Ascending aorta (tissue), 2 donors: Measurements from ENCODE around the gene C16orf95. TPM values are rescaled to one million over a fixed set of nuclear protein-coding genes. Genes with fewer than 3 reads are reported as not detected.

ENCODE experiments used
- DNase-seq, 2 donors: peaks; one replicate each; pipeline ENCODE4 v3.0.0-alpha.2; 2019; ENCODE audit warnings: low spot score in 2 of 2
- H3K27ac ChIP-seq, 2 donors: fragments of 200-600 bp; sonication (generic); one replicate each; pipeline ENCODE4 v1.5.1; 2016 to 2017; ENCODE audit warnings: mild to moderate bottlenecking in 1 of 2
- H3K27me3 ChIP-seq: fragments of 200-600 bp; sonication (generic); one replicate; pipeline ENCODE4 v1.5.1; 2017
- H3K36me3 ChIP-seq, 2 donors: fragments of 200-600 bp; sonication (generic); one replicate each; pipeline ENCODE4 v1.5.1; 2016
- H3K4me1 ChIP-seq, 2 donors: fragments of 200-600 bp; sonication (generic); one replicate each; pipeline ENCODE4 v1.5.1; 2016 to 2017; ENCODE audit warnings: mild to moderate bottlenecking in 1 of 2
- H3K4me3 ChIP-seq, 2 donors: fragments of 200-600 bp; sonication (generic); one replicate each; pipeline ENCODE4 v1.5.1; 2016 to 2017; ENCODE audit warnings: mild to moderate bottlenecking in 1 of 2
- H3K9me3 ChIP-seq, 2 donors: fragments of 200-600 bp; sonication (generic); one replicate each; pipeline ENCODE4 v1.5.1; 2016
- intact Hi-C: fragments of 100-400 bp; cut with DNase I; formaldehyde crosslinking; loops from one replicate; pipeline ENCODE4 v1.15.1; 2023
- total RNA-seq: library from RNA; depleted of rRNA; stranded (reverse); fragments of >200 nt; gene quantifications from one replicate; pipeline ENCODE4 v1.1.0, GENCODE V29; 2016
- TF ChIP-seq, protein P1 (sequence below), 3 experiments: fragments of 200-600 bp in 2 of 3; fragments of 450-650 bp in 1 of 3; sonication (generic) in 2 of 3; IDR thresholded peaks; one replicate each; pipeline ENCODE4 v1.5.1; 2016 to 2019; ENCODE audit warnings: antibody characterized with exemption in 3 of 3, mild to moderate bottlenecking in 1 of 3, moderate library complexity in 1 of 3

Gene C16orf95
- total RNA-seq, 1 donor from 2014 or later, result not detected

GRCh38 chr16:87274794-87275193 is 42.4 kb downstream of the C16orf95 start:
- TF ChIP-seq, protein P1, sequence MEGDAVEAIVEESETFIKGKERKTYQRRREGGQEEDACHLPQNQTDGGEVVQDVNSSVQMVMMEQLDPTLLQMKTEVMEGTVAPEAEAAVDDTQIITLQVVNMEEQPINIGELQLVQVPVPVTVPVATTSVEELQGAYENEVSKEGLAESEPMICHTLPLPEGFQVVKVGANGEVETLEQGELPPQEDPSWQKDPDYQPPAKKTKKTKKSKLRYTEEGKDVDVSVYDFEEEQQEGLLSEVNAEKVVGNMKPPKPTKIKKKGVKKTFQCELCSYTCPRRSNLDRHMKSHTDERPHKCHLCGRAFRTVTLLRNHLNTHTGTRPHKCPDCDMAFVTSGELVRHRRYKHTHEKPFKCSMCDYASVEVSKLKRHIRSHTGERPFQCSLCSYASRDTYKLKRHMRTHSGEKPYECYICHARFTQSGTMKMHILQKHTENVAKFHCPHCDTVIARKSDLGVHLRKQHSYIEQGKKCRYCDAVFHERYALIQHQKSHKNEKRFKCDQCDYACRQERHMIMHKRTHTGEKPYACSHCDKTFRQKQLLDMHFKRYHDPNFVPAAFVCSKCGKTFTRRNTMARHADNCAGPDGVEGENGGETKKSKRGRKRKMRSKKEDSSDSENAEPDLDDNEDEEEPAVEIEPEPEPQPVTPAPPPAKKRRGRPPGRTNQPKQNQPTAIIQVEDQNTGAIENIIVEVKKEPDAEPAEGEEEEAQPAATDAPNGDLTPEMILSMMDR (IDR thresholded peaks at IDR 0.05), result no peak
- Histone ChIP-seq H3K36me3 (no peaks in the 10 kb centered on the region), H3K4me3 (no peak overlapping the region), H3K4me1 (no peaks in the 10 kb centered on the region), H3K9me3 (no peaks in the 10 kb centered on the region), H3K27me3 (no peaks in the 10 kb centered on the region), H3K27ac (no peak overlapping the region)
- DNase-seq, result no peak
- intact Hi-C loops, result no loop called here

GRCh38 chr16:87273471-87274030 is 43.6 kb downstream of the C16orf95 start:
- intact Hi-C loops, result no loop called here
- TF ChIP-seq, protein P1 (IDR thresholded peaks at IDR 0.05), result no peak
- Histone ChIP-seq H3K27me3 (no peaks in the 10 kb centered on the region), H3K36me3 (no peaks in the 10 kb centered on the region), H3K4me1 (no peaks in the 10 kb centered on the region), H3K9me3 (no peaks in the 10 kb centered on the region), H3K4me3 (no peak overlapping the region), H3K27ac (no peak overlapping the region)
- DNase-seq, result no peak

DNA sequence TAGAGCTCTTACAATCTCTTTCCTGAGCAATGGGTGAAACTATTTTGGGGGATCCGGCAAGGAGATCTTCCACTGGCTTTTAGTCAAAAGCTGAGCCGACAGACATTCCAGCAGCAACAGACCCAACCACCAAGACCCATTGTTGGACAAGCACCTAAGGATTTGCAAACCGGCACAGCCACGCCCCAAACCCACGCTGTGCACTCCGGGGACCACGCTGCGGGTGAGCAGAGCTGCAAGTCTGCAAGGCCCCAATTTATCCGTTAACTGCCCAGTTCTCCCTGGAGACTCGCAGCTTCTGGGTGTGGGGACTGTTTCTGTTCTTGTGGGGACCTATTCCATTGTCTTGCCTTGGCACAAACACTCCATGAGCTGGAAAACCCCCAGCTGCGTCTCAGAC is 45.9 kb downstream of the C16orf95 start:
- Histone ChIP-seq H3K36me3 (no peaks in the 10 kb centered on the region), H3K4me1 (no peaks in the 10 kb centered on the region), H3K9me3 (no peaks in the 10 kb centered on the region), H3K27ac (no peak overlapping the region), H3K27me3 (no peaks in the 10 kb centered on the region), H3K4me3 (no peak overlapping the region)
- no peak for DNase-seq
- TF ChIP-seq, protein P1 (IDR thresholded peaks at IDR 0.05), result no peak
- intact Hi-C loops, result no loop called here

GRCh38 chr16:87267566-87267965 is 49.6 kb downstream of the C16orf95 start:
- Histone ChIP-seq H3K9me3 (no peaks in the 10 kb centered on the region), H3K27me3 (no peaks in the 10 kb centered on the region), H3K27ac (no peak overlapping the region), H3K4me1 (no peaks in the 10 kb centered on the region), H3K36me3 (no peaks in the 10 kb centered on the region), H3K4me3 (no peak overlapping the region)
- TF ChIP-seq, protein P1 (IDR thresholded peaks at IDR 0.05), result no peak
- intact Hi-C loops, result no loop called here
- no peak for DNase-seq

- Histone ChIP-seq H3K27ac (no peak overlapping the region), H3K4me3 (no peak overlapping the region), H3K36me3 (no peaks in the 10 kb centered on the region), H3K9me3 (no peaks in the 10 kb centered on the region), H3K27me3 (no peaks in the 10 kb centered on the region), H3K4me1 (no peaks in the 10 kb centered on the region)
- no peak for DNase-seq
- TF ChIP-seq, protein P1 (IDR thresholded peaks at IDR 0.05), result no peak
- intact Hi-C loops, result no loop called here
These were observed 50.3 kb downstream of the C16orf95 start for GRCh38 chr16:87266846-87267245.

GRCh38 chr16:87265261-87265660 is 51.9 kb downstream of the C16orf95 start:
- Histone ChIP-seq H3K27ac (no peak overlapping the region), H3K4me1 (no peaks in the 10 kb centered on the region), H3K9me3 (no peaks in the 10 kb centered on the region), H3K4me3 (no peak overlapping the region), H3K27me3 (no peaks in the 10 kb centered on the region), H3K36me3 (no peaks in the 10 kb centered on the region)
- TF ChIP-seq, protein P1 (IDR thresholded peaks at IDR 0.05), result no peak
- no peak for DNase-seq
- intact Hi-C loops, result no loop called here
